ENCODE data around the gene ZSWIM3. TPM values are rescaled to one million over a fixed set of nuclear protein-coding genes. Genes with fewer than 3 reads are reported as not detected.
"Not testable (repeated sequence)": the region's sequence is repeated elsewhere in the genome, so short reads cannot be mapped to it uniquely, and the experiment has no call there.

ZSWIM3 gene
- total RNA-seq, 1 experiment from 2014 or later: 1.6 TPM

DNA sequence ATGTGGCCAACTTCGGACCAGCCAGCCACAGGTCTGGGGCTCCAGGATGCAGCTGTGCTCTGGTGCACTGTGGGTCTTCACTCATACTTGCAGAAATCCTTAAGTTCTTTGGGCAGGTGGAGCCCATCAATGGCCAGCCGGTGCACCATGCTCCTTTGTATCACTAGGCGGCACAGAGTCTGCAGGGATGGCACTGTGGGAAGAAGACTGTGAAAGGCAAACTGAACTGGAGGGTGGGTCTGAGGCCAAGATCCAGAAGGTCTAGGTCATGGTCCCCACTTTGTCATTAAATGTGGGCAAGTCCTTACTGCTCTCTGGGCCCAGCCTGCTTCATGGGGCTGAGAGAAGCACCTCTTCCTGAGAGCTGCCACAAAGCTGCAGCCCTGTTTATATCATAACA, 31.3 kb downstream of the ZSWIM3 start:
- DNase-seq (ENCODE audit: extremely low read depth, low read depth): no peak

DNA sequence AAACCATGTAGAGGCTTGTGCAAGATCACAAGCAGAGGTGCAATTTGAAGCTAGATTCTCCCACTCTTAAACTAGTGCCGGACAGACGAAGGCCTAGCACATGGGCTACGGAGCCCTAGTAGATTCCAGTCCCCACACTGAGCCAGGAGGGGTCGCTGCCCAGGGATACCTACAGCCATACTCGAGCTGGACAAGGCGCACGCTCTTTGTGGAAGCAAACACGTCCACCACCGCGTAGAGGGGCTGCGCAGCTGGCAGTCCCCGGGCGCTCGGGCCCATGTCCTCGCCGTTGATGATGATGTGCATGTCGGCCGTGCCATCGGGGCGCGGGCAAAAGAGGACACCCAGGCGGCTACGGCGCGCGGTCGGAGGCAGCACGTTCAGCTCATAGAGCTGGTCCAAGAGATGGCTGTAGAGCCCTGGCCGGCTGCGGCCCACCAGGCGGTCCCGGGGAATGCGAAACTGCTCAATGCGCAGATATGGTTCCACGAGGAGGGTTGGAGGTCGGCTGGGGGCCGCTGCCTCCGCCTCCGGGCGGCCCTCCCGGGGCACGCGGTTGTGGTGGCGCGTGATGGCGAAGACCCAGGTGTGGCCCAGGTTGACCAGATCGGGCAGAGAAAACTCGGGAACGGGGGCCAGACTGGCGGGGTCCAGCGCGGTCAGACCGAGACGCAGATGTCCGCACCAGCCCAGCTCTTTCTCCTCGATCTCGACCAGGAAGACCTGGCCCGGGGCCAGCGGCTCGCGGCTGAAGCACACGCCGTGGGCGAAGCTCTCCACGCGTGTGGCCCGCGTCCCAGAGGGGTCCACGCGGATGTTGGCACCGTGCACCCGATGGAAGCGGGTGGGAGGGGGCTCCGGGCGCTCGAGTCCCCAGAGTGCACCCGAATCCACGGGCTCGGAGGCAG, 32.9 kb downstream of the ZSWIM3 start:
- DNase-seq (ENCODE audit: extremely low read depth, low read depth): no peak

GRCh38 chr20:45890985-45891983, 33.9 kb downstream of the ZSWIM3 start, which contains the start of the genes CTSA and NEURL2:
Gene CTSA (plus strand): TSS chr20:45891335. CDS start chr20:45891569, 234 bp downstream.
Gene NEURL2 (minus strand): TSS chr20:45891208. CDS start chr20:45890991, 217 bp downstream.
- DNase-seq (ENCODE audit: extremely low read depth, low read depth): peak; percentile 84

GRCh38 chr20:45892049-45892825, 34.8 kb downstream of the ZSWIM3 start:
- peak; percentile 38 for DNase-seq (ENCODE audit: extremely low read depth, low read depth)

DNA sequence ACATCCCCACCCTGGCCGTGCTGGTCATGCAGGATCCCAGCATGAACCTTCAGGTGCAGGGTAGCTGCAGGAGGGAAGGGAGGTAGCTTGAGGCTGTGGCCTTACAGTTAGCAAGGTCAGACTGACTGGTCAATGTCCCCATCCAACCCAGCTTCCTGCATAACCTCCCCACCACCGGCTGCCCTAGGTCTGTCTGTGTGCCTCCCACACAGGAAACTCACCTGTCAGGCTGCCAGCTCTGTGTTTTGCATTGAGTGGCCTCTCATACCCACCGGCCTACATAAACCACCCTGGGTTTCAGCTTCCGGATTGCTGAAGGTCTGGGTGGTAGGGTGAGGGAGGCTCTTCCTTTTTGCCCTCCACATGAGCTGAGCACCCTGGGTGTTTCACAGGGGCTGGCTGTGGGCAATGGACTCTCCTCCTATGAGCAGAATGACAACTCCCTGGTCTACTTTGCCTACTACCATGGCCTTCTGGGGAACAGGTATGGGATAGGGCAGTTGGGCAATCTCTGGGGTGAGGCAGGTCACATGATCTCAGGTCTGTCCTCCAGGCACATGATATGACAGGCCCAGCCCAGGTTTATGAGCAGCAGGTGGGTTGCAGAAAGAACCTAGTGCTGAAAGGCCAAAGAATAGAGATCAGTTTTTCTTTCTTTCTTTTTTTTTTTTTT, 35.5 kb downstream of the ZSWIM3 start:
- no peak for DNase-seq (ENCODE audit: extremely low read depth, low read depth)

DNA sequence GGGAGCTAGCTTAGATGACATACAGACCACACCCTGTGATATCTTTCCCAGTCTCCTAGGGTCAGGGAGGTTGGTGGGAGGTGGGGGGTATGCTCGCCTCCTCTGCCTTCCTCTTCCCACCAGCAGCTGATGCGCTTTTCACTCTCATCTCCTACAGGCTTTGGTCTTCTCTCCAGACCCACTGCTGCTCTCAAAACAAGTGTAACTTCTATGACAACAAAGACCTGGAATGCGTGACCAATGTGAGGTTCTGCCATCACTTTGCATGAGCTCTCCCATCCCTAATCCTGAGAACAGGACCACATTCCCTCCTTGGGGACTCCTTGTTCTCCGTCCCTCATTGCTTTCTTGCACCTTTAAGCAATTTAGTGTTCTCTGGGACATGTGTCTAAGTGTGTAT, 36.4 kb downstream of the ZSWIM3 start:
- DNase-seq (ENCODE audit: extremely low read depth, low read depth): no peak

GRCh38 chr20:45894797-45895196, 37.4 kb downstream of the ZSWIM3 start:
- DNase-seq (ENCODE audit: extremely low read depth, low read depth): no peak

- DNase-seq (ENCODE audit: extremely low read depth, low read depth): no peak
Measured at GRCh38 chr20:45896641-45897161, 39.3 kb downstream of the ZSWIM3 start.

- no peak for DNase-seq (ENCODE audit: extremely low read depth, low read depth)
Measured at GRCh38 chr20:45897289-45897688, 39.9 kb downstream of the ZSWIM3 start.

GRCh38 chr20:45897692-45898091, 40.3 kb downstream of the ZSWIM3 start:
- DNase-seq (ENCODE audit: extremely low read depth, low read depth): no peak

- no peak for DNase-seq (ENCODE audit: extremely low read depth, low read depth)
Measured at GRCh38 chr20:45898285-45898684, 40.9 kb downstream of the ZSWIM3 start.

DNA sequence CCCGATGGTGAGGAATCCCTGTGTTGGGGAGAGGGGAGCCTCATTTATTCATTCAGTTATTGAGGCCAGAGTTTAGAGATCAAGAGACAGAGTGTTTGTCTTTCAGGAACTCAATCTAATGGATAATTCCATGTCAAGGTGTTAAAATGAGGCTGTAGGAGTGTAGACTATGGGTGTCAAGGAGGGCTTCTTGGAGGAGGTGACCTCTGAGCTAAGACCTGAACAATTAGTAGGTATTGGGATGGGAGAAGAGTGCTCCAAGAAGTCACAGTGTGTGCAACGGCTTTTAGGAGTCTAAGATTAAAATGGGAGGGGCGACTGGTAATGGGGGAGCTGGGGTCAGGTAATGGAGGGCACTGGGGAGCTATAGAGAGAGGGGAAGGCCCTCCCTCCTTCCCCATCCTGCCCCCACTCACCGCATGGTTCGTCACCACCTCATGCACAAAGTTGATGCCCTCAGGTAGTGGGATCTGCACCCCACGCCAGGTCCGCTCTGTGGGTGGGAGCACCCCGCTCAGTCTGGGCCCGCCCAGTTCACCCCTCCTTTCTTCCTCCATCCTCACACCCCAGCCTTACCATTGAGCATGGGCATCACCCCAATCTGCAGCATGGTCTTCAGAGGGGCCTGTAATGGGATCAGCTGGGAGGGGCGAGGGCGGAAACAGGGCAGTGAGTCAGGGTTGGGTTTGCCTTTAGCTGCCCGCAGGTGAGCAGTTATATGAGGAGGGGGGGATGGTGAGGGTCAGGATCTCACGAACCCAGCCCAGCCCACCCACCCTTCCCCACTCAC, 41.8 kb downstream of the ZSWIM3 start:
- DNase-seq (ENCODE audit: extremely low read depth, low read depth): no peak

GRCh38 chr20:45901332-45901731, 43.9 kb downstream of the ZSWIM3 start:
- DNase-seq (ENCODE audit: extremely low read depth, low read depth): not testable (repeated sequence)

GRCh38 chr20:45902199-45902701, 44.8 kb downstream of the ZSWIM3 start:
- no peak for DNase-seq (ENCODE audit: extremely low read depth, low read depth)

DNA sequence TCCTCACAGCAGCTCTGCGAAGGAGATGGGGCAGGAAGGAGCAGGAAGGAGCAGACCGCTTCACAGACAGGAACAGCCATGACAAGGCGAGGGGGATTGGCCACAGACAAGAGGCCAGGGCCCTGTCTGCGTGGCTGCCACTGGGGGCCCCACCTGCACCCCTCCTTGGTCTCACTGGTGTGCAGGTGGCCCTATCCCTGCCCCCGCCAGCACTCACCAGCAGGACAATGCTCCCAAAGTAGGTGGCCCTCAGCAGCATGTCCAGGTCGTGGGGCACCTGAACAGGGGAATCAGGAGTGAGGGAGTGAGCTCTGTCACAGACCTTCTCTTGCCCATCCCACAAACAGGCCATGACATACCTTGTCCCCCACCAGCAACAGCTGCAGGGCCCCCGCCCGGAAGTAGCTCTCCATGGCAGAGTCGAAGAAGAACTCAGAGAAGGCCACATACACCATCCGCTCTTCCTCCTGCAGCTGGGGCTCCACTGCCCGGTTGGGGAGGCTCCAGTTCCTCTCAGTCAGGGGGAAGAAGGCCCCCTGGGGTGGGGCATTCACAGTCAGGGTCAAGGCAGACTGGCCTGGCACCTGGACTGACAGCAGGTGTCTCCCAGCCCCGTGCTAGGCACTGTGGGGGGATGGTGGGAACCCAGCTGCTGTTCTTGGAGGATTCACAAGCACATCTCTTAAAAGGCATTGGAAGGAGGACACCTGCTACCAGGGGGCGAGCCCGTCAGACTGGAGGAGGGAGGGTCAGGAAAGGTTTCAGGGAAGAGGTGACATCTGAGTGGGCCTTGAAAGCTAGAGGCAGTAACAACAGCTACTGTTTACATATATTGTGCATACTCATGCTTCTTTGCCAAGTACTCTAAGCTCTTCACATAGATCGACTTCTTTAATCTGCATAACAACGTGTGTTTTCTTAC, 47.4 kb downstream of the ZSWIM3 start:
- no peak for DNase-seq (ENCODE audit: extremely low read depth, low read depth)

- no peak for DNase-seq (ENCODE audit: extremely low read depth, low read depth)
Measured at GRCh38 chr20:45905505-45906079, 48.2 kb downstream of the ZSWIM3 start.

Data from NCI-H460 (cell line).